B cell (primary cell): ENCODE measurements around the gene RRN3. TPM values are rescaled to one million over a fixed set of nuclear protein-coding genes. Genes with fewer than 3 reads are reported as not detected.
"Not testable (repeated sequence)": the region's sequence is repeated elsewhere in the genome, so short reads cannot be mapped to it uniquely, and the experiment has no call there.

ENCODE experiments used
- ATAC-seq: fragments of 200-7000 bp; cut with Tn5 transposase; one replicate; pipeline ENCODE4 v1.10.0; 2021; ENCODE audit warnings: low read depth, mild to moderate bottlenecking, moderate number of reproducible peaks, moderate library complexity
- CTCF ChIA-PET: fragments of 350-600 bp; sonication (Branson Sonifier 250); formaldehyde crosslinking; loops from one replicate; lab custom pipeline; 2021; ENCODE audit warnings: antibody characterized with exemption, inconsistent platforms; lab: Charles Lee
- POLR2A ChIA-PET: fragments of 350-600 bp; sonication (Branson Sonifier 250); formaldehyde crosslinking; loops from one replicate; lab custom pipeline; 2021; ENCODE audit warnings: antibody characterized with exemption; lab: Charles Lee
- DNase-seq: peaks from one replicate; pipeline ENCODE4 v3.0.0; 2013
- H2AFZ ChIP-seq: 2 replicates; pipeline ENCODE4 v1.6.1; 2012; ENCODE audit warnings: mild to moderate bottlenecking, low read depth, low read length; ENCODE audit not compliant: insufficient read depth, poor library complexity, severe bottlenecking
- H3K27ac ChIP-seq, 2 donors: 1 replicate in 1 of 2; 2 replicates in 1 of 2; pipeline ENCODE4 v1.5.1; 2012 to 2013; ENCODE audit warnings: low read length in 2 of 2, mild to moderate bottlenecking in 2 of 2, moderate library complexity in 1 of 2
- H3K27me3 ChIP-seq, 4 experiments: fragments of 200-600 bp in 1 of 4; sonication (generic) in 1 of 4; replicated peaks in 1 of 4; 1 replicate in 2 of 4; 2 replicates in 2 of 4; pipeline versions ENCODE4 v1.6.1 to v1.7.0; 2013 to 2016; ENCODE audit warnings: low read length in 3 of 4, mild to moderate bottlenecking in 2 of 4, mixed read lengths in 1 of 4, moderate library complexity in 1 of 4; ENCODE audit not compliant: insufficient read depth in 4 of 4, control insufficient read depth in 3 of 4; ENCODE audit errors: control extremely low read depth in 1 of 4
- H3K36me3 ChIP-seq, 2 experiments: replicated peaks in 1 of 2; 1 replicate in 1 of 2; 2 replicates in 1 of 2; pipeline versions ENCODE4 v1.6.1 to v1.7.1; 2013; ENCODE audit warnings: low read length in 1 of 2; ENCODE audit not compliant: insufficient read depth in 2 of 2, control insufficient read depth in 1 of 2; ENCODE audit errors: control extremely low read depth in 1 of 2, extremely low read depth in 1 of 2
- H3K4me1 ChIP-seq, 2 donors: fragments of 200-600 bp in 1 of 2; sonication (generic) in 1 of 2; 1 replicate in 1 of 2; 2 replicates in 1 of 2; pipeline versions ENCODE4 v1.5.1 to v1.6.1; 2013 to 2017; ENCODE audit warnings: low read length in 2 of 2; ENCODE audit not compliant: control insufficient read depth in 2 of 2, insufficient read depth in 2 of 2
- H3K4me2 ChIP-seq: replicated peaks from 2 replicates; pipeline ENCODE3; 2012; ENCODE audit warnings: mild to moderate bottlenecking, low read depth, low read length; ENCODE audit not compliant: poor library complexity, severe bottlenecking
- H3K4me3 ChIP-seq, 5 experiments: fragments of 200-600 bp in 1 of 5; sonication (generic) in 1 of 5; 1 replicate in 3 of 5; 2 replicates in 2 of 5; pipeline versions ENCODE4 v1.5.1 to v1.7.0; 2011 to 2016; ENCODE audit warnings: low read length in 4 of 5, mild to moderate bottlenecking in 4 of 5, low read depth in 2 of 5, control low read depth in 1 of 5, moderate library complexity in 1 of 5; ENCODE audit not compliant: insufficient read depth in 1 of 5; ENCODE audit errors: control extremely low read depth in 1 of 5, extremely low read depth in 1 of 5
- H3K79me2 ChIP-seq: fragments of 200-600 bp; sonication (generic); one replicate; pipeline ENCODE4 v1.6.0; 2016; ENCODE audit warnings: low read length; ENCODE audit not compliant: control insufficient read depth, insufficient read depth
- H3K9ac ChIP-seq: fragments of 200-600 bp; sonication (generic); 2 replicates; pipeline ENCODE4 v1.6.1; 2017; ENCODE audit warnings: mild to moderate bottlenecking, low read length, moderate library complexity
- H3K9me3 ChIP-seq, 3 donors: one replicate each; pipeline versions ENCODE4 v1.6.1 to v1.7.1; 2013; ENCODE audit warnings: low read length in 2 of 3; ENCODE audit not compliant: control insufficient read depth in 2 of 3, insufficient read depth in 1 of 3; ENCODE audit errors: control extremely low read depth in 1 of 3
- H4K20me1 ChIP-seq: 2 replicates; pipeline ENCODE4 v1.6.0; 2012; ENCODE audit warnings: mild to moderate bottlenecking, low read length; ENCODE audit not compliant: insufficient read depth, control insufficient read depth, poor library complexity, severe bottlenecking
- H3K27ac Mint-ChIP-seq: one replicate; pipeline ENCODE4 v1.8.0; 2021; ENCODE audit warnings: mixed read lengths
- H3K27me3 Mint-ChIP-seq: one replicate; pipeline ENCODE4 v1.8.0; 2021; ENCODE audit warnings: mixed read lengths
- H3K4me1 Mint-ChIP-seq: one replicate; pipeline ENCODE4 v1.8.0; 2021; ENCODE audit warnings: mixed read lengths
- H3K4me3 Mint-ChIP-seq: one replicate; pipeline ENCODE4 v1.8.0; 2021; ENCODE audit warnings: mixed read lengths
- H3K9me3 Mint-ChIP-seq: one replicate; pipeline ENCODE4 v1.8.0; 2022; ENCODE audit warnings: mixed read lengths; ENCODE audit not compliant: insufficient read depth
- WGBS: methylation state at CpG from one replicate; pipeline ENCODE4 v1.1.5; 2013; ENCODE audit warnings: missing lambda C conversion rate; ENCODE audit not compliant: insufficient coverage; 5-methylcytosine and 5-hydroxymethylcytosine counted together
- intact Hi-C: fragments of 100-400 bp; cut with micrococcal nuclease; formaldehyde crosslinking; loops from one replicate; pipeline ENCODE4 v1.10.0; 2022
- polyA plus RNA-seq: library from polyadenylated mRNA; depleted of rRNA; stranded (reverse); fragments of >200 nt; gene quantifications from 2 replicates; pipeline ENCODE4 v1.2.3, GENCODE V29; 2012
- total RNA-seq, 2 donors: library from RNA; stranded (reverse); fragments of 120-200 nt in 1 of 2; gene quantifications; 1 replicate in 1 of 2; 2 replicates in 1 of 2; pipeline versions ENCODE4 v1.2.3 to v1.2.4, GENCODE V29; 2013 to 2022

The RRN3 gene
- total and polyA plus RNA-seq, 2 donors (not counting 1 experiment from before 2014, with no cell fraction given): 11.7 to 34.6 TPM

- WGBS: no CpG with 5 or more reads among the region's 9 CpGs
- intact Hi-C loops: loop anchor here (10.0 kb wide), 1 partner anchor 462 kb away; the partner anchor contains the start of genes BFAR and PARN
- POLR2A ChIA-PET: not testable (repeated sequence)
These were observed 2.5 kb upstream of the RRN3 start for GRCh38 chr16:15096583-15096972.

DNA sequence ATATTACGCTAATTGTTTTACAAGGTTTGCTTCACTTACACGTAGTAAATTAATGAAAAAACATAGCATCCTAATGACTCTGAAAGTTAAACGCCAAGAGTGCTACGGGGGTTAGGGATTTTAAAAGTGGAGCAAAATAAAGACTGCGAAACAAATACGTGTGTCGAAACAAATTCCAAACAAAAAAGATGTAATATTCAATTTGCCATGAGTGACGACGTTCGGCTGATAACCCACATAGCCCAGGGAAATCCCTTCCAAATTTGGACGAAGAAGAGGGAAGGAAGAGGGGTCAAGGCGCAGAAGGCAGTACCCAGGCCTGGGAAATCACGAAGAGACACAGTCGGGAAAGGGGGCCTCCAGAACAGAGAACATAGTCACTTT lies 509 bp downstream of the RRN3 start:
- POLR2A ChIA-PET: interaction anchor here (0.7 kb wide), 1 partner anchor 67 kb away, joined by 3 read pairs; no protein-coding TSS in a partner anchor
- H3K4me1 Mint-ChIP-seq: peaks cover 18% of the 10 kb centered on the region
- H3K27me3 ChIP-seq, CTCF ChIA-PET, H3K9me3 ChIP-seq, DNase-seq, H4K20me1 ChIP-seq, H3K9me3 Mint-ChIP-seq, H3K27me3 Mint-ChIP-seq, ATAC-seq: not testable (repeated sequence)
- peaks cover 0 to 11% of the 10 kb centered on the region in 2 experiments for H3K36me3 ChIP-seq
- intact Hi-C loops: loop anchor here (10.0 kb wide), 1 partner anchor 459 kb away; the partner anchor contains the start of genes BFAR and PARN
- peak overlapping the region; percentile 97 for H3K27ac Mint-ChIP-seq
- peak overlapping the region; percentile 81 for H3K9ac ChIP-seq
- WGBS: no CpG with 5 or more reads among the region's 14 CpGs
- H3K4me2 ChIP-seq: peak overlapping the region; percentile 63
- peak overlapping the region; percentile 96 for H2AFZ ChIP-seq
- peak overlapping the region in 1 of 2 donors; percentile 80 for H3K27ac ChIP-seq
- H3K4me3 ChIP-seq: peak overlapping the region; percentile 7 to 82 (median 75)
- peak overlapping the region; percentile 99 for H3K4me3 Mint-ChIP-seq
- H3K79me2 ChIP-seq: peaks cover 20% of the 10 kb centered on the region
- H3K4me1 ChIP-seq: peaks cover 3 to 17% of the 10 kb centered on the region in 2 donors

More at GRCh38 chr16:15096583-15096972, 2.5 kb upstream of the RRN3 start:
- H3K27ac Mint-ChIP-seq, H3K9me3 Mint-ChIP-seq, H3K4me3 ChIP-seq, H3K27ac ChIP-seq, ATAC-seq, H3K9me3 ChIP-seq, H3K9ac ChIP-seq, H3K4me3 Mint-ChIP-seq, DNase-seq, H3K4me2 ChIP-seq, H3K27me3 Mint-ChIP-seq, CTCF ChIA-PET, H2AFZ ChIP-seq, H4K20me1 ChIP-seq, H3K27me3 ChIP-seq, H3K36me3 ChIP-seq: not testable (repeated sequence)
- H3K4me1 Mint-ChIP-seq: peaks cover 17% of the 10 kb centered on the region
- H3K4me1 ChIP-seq: peaks cover 3 to 17% of the 10 kb centered on the region in 2 donors
- peaks cover 15% of the 10 kb centered on the region for H3K79me2 ChIP-seq

GRCh38 chr16:15090663-15091269 lies 3.3 kb downstream of the RRN3 start:
- H3K36me3 ChIP-seq: peaks cover 0 to 17% of the 10 kb centered on the region in 2 experiments
- H3K4me1 ChIP-seq: peaks cover 3 to 17% of the 10 kb centered on the region in 2 donors
- peaks cover 20% of the 10 kb centered on the region for H3K79me2 ChIP-seq
- POLR2A ChIA-PET, H2AFZ ChIP-seq, CTCF ChIA-PET, H3K9me3 Mint-ChIP-seq, H3K4me3 ChIP-seq, H3K4me3 Mint-ChIP-seq, H3K27me3 Mint-ChIP-seq, H3K27me3 ChIP-seq, H4K20me1 ChIP-seq, H3K4me2 ChIP-seq, H3K9me3 ChIP-seq, H3K27ac ChIP-seq, DNase-seq, H3K27ac Mint-ChIP-seq, H3K9ac ChIP-seq, ATAC-seq: not testable (repeated sequence)
- intact Hi-C loops: loop anchor here (10.0 kb wide), 1 partner anchor 456 kb away; the partner anchor contains the start of genes BFAR and PARN
- WGBS: 100% methylated on average over 1 of the region's 1 CpG
- peaks cover 18% of the 10 kb centered on the region for H3K4me1 Mint-ChIP-seq

DNA sequence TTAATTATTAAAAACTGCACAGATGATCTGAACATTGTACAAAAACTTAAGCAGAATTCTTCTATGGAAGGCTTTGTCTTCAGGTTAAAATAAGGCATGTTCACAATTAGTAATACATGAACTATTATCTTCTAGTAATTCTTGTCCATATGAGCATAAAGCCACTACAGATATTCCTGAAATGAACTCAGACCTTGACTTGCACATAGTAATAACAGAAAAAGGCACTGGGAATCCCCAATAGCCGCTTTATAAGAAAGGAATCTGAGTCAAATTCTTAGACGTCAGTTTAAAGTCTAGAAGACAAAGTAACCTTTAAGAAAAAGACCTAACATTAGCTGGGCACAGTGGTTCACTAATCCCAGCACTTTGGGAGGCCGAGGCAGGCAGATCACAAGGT lies 11.3 kb downstream of the RRN3 start:
- H3K9me3 Mint-ChIP-seq, H3K9ac ChIP-seq, CTCF ChIA-PET, H3K4me1 ChIP-seq, H2AFZ ChIP-seq, H3K27me3 Mint-ChIP-seq, H3K27me3 ChIP-seq, POLR2A ChIA-PET, H3K4me3 Mint-ChIP-seq, H3K4me2 ChIP-seq, H3K27ac Mint-ChIP-seq, H3K27ac ChIP-seq, H4K20me1 ChIP-seq, H3K4me1 Mint-ChIP-seq, H3K4me3 ChIP-seq, DNase-seq, ATAC-seq, H3K9me3 ChIP-seq, intact Hi-C loops, H3K79me2 ChIP-seq: not testable (repeated sequence)
- peaks cover 5 to 15% of the 10 kb centered on the region in 2 experiments for H3K36me3 ChIP-seq
- 100% methylated on average over 3 of the region's 3 CpGs for WGBS
